Activated CD4-positive, alpha-beta memory T cell treated with anti-CD3 and anti-CD28 coated beads, Interleukin-2, amount 10 ng/mL, durations not matched to agents 7 days and 5 days (primary cell): Measurements from ENCODE around the gene PLPP3. TPM values are rescaled to one million over a fixed set of nuclear protein-coding genes. Genes with fewer than 3 reads are reported as not detected.

Experiments used
- CTCF ChIA-PET: fragments of 350-600 bp; sonication (Branson Sonifier 250); formaldehyde crosslinking; loops from one replicate; lab custom pipeline; 2021; ENCODE audit warnings: antibody characterized with exemption, inconsistent platforms; lab: Charles Lee
- POLR2A ChIA-PET: fragments of 350-600 bp; sonication (Branson Sonifier 250); formaldehyde crosslinking; loops from one replicate; lab custom pipeline; 2021; ENCODE audit warnings: antibody characterized with exemption; lab: Charles Lee
- DNase-seq: peaks from one replicate; pipeline ENCODE4 v3.0.0-alpha.2; 2020
- H3K27ac Mint-ChIP-seq: one replicate; pipeline ENCODE4 v1.8.0; 2021; ENCODE audit warnings: mild to moderate bottlenecking, mixed read lengths
- H3K27me3 Mint-ChIP-seq: one replicate; pipeline ENCODE4 v1.8.0; 2021; ENCODE audit warnings: mixed read lengths
- H3K36me3 Mint-ChIP-seq: one replicate; pipeline ENCODE4 v1.8.0; 2021; ENCODE audit warnings: low read depth, mixed read lengths
- H3K4me1 Mint-ChIP-seq: one replicate; pipeline ENCODE4 v1.8.0; 2021; ENCODE audit warnings: mixed read lengths
- H3K4me3 Mint-ChIP-seq: one replicate; pipeline ENCODE4 v1.8.0; 2021; ENCODE audit warnings: mild to moderate bottlenecking, mixed read lengths
- H3K9me3 Mint-ChIP-seq: one replicate; pipeline ENCODE4 v1.8.0; 2021; ENCODE audit warnings: mixed read lengths
- total RNA-seq, 2 experiments: library from RNA; stranded (reverse); gene quantifications; one replicate each; pipeline ENCODE4 v1.2.3, GENCODE V29; 2021

PLPP3 gene
- total RNA-seq, 2 experiments from 2014 or later: not detected

GRCh38 chr1:56484695-56485094, 94.7 kb downstream of the PLPP3 start:
- H3K4me3 Mint-ChIP-seq: no peak overlapping the region
- no peak overlapping the region for H3K27ac Mint-ChIP-seq
- CTCF ChIA-PET: no interaction called here
- peaks cover 2% of the 10 kb centered on the region for H3K9me3 Mint-ChIP-seq
- POLR2A ChIA-PET: no interaction called here
- no peak for DNase-seq
- H3K27me3 Mint-ChIP-seq: no peaks in the 10 kb centered on the region
- no peaks in the 10 kb centered on the region for H3K4me1 Mint-ChIP-seq
- H3K36me3 Mint-ChIP-seq: no peaks in the 10 kb centered on the region

GRCh38 chr1:56483104-56483503, 96.3 kb downstream of the PLPP3 start:
- no peak for DNase-seq
- Mint-ChIP-seq H3K4me1 (no peaks in the 10 kb centered on the region), H3K27me3 (peaks cover 10% of the 10 kb centered on the region), H3K27ac (no peak overlapping the region), H3K4me3 (no peak overlapping the region), H3K9me3 (peaks cover 2% of the 10 kb centered on the region), H3K36me3 (no peaks in the 10 kb centered on the region)
- CTCF ChIA-PET: no interaction called here
- POLR2A ChIA-PET: no interaction called here

GRCh38 chr1:56482486-56482885, 96.9 kb downstream of the PLPP3 start:
- H3K27me3 Mint-ChIP-seq: peaks cover 12% of the 10 kb centered on the region
- no peak overlapping the region for H3K27ac Mint-ChIP-seq
- POLR2A ChIA-PET: no interaction called here
- DNase-seq: no peak
- no peak overlapping the region for H3K4me3 Mint-ChIP-seq
- peaks cover 2% of the 10 kb centered on the region for H3K9me3 Mint-ChIP-seq
- CTCF ChIA-PET: no interaction called here
- no peaks in the 10 kb centered on the region for H3K4me1 Mint-ChIP-seq
- H3K36me3 Mint-ChIP-seq: no peaks in the 10 kb centered on the region

GRCh38 chr1:56481140-56481694, 98.1 kb downstream of the PLPP3 start:
- no peak overlapping the region for H3K27ac Mint-ChIP-seq
- H3K36me3 Mint-ChIP-seq: no peaks in the 10 kb centered on the region
- peaks cover 19% of the 10 kb centered on the region for H3K27me3 Mint-ChIP-seq
- CTCF ChIA-PET: no interaction called here
- no peaks in the 10 kb centered on the region for H3K4me1 Mint-ChIP-seq
- DNase-seq: no peak
- peaks cover 2% of the 10 kb centered on the region for H3K9me3 Mint-ChIP-seq
- H3K4me3 Mint-ChIP-seq: no peak overlapping the region
- POLR2A ChIA-PET: no interaction called here

- no peak overlapping the region for H3K27ac Mint-ChIP-seq
- DNase-seq: no peak
- no peaks in the 10 kb centered on the region for H3K9me3 Mint-ChIP-seq
- CTCF ChIA-PET: no interaction called here
- H3K4me1 Mint-ChIP-seq: no peaks in the 10 kb centered on the region
- H3K27me3 Mint-ChIP-seq: peaks cover 21% of the 10 kb centered on the region
- no peak overlapping the region for H3K4me3 Mint-ChIP-seq
- no peaks in the 10 kb centered on the region for H3K36me3 Mint-ChIP-seq
- POLR2A ChIA-PET: no interaction called here
Observed at GRCh38 chr1:56478734-56479133, 100.6 kb downstream of the PLPP3 start.

- no peak overlapping the region for H3K4me3 Mint-ChIP-seq
- no peak for DNase-seq
- H3K27me3 Mint-ChIP-seq: peaks cover 21% of the 10 kb centered on the region
- POLR2A ChIA-PET: no interaction called here
- H3K36me3 Mint-ChIP-seq: no peaks in the 10 kb centered on the region
- CTCF ChIA-PET: no interaction called here
- H3K9me3 Mint-ChIP-seq: no peaks in the 10 kb centered on the region
- no peak overlapping the region for H3K27ac Mint-ChIP-seq
- no peaks in the 10 kb centered on the region for H3K4me1 Mint-ChIP-seq
Observed at GRCh38 chr1:56477164-56478111, 101.9 kb downstream of the PLPP3 start.

- no peaks in the 10 kb centered on the region for H3K36me3 Mint-ChIP-seq
- no peak for DNase-seq
- CTCF ChIA-PET: no interaction called here
- H3K27me3 Mint-ChIP-seq: peaks cover 16% of the 10 kb centered on the region
- H3K4me1 Mint-ChIP-seq: no peaks in the 10 kb centered on the region
- H3K9me3 Mint-ChIP-seq: no peaks in the 10 kb centered on the region
- H3K4me3 Mint-ChIP-seq: no peak overlapping the region
- H3K27ac Mint-ChIP-seq: no peak overlapping the region
- POLR2A ChIA-PET: no interaction called here
Observed at GRCh38 chr1:56473582-56474270, 105.6 kb downstream of the PLPP3 start.

GRCh38 chr1:56472860-56473259, 106.5 kb downstream of the PLPP3 start:
- H3K4me1 Mint-ChIP-seq: no peaks in the 10 kb centered on the region
- ChIA-PET POLR2A (no interaction called here), CTCF (no interaction called here)
- no peak for DNase-seq
- H3K36me3 Mint-ChIP-seq: no peaks in the 10 kb centered on the region
- peaks cover 11% of the 10 kb centered on the region for H3K27me3 Mint-ChIP-seq
- no peak overlapping the region for H3K4me3 Mint-ChIP-seq
- H3K9me3 Mint-ChIP-seq: no peaks in the 10 kb centered on the region
- no peak overlapping the region for H3K27ac Mint-ChIP-seq

GRCh38 chr1:56469640-56470371, 109.6 kb downstream of the PLPP3 start:
- H3K27ac Mint-ChIP-seq: no peak overlapping the region
- DNase-seq: no peak
- no peaks in the 10 kb centered on the region for H3K4me1 Mint-ChIP-seq
- no peaks in the 10 kb centered on the region for H3K27me3 Mint-ChIP-seq
- H3K4me3 Mint-ChIP-seq: no peak overlapping the region
- CTCF ChIA-PET: no interaction called here
- no peaks in the 10 kb centered on the region for H3K36me3 Mint-ChIP-seq
- POLR2A ChIA-PET: no interaction called here
- H3K9me3 Mint-ChIP-seq: no peaks in the 10 kb centered on the region

- no peaks in the 10 kb centered on the region for H3K4me1 Mint-ChIP-seq
- POLR2A ChIA-PET: no interaction called here
- H3K27me3 Mint-ChIP-seq: no peaks in the 10 kb centered on the region
- DNase-seq: no peak
- H3K36me3 Mint-ChIP-seq: no peaks in the 10 kb centered on the region
- H3K4me3 Mint-ChIP-seq: no peak overlapping the region
- H3K9me3 Mint-ChIP-seq: no peaks in the 10 kb centered on the region
- no peak overlapping the region for H3K27ac Mint-ChIP-seq
- CTCF ChIA-PET: no interaction called here
Observed at GRCh38 chr1:56468518-56468917, 110.8 kb downstream of the PLPP3 start.

- no peak for DNase-seq
- POLR2A ChIA-PET: no interaction called here
- Mint-ChIP-seq H3K4me1 (no peaks in the 10 kb centered on the region), H3K36me3 (no peaks in the 10 kb centered on the region), H3K27me3 (no peaks in the 10 kb centered on the region), H3K4me3 (no peak overlapping the region), H3K27ac (no peak overlapping the region), H3K9me3 (no peaks in the 10 kb centered on the region)
- CTCF ChIA-PET: no interaction called here
Observed at GRCh38 chr1:56466538-56466937, 112.8 kb downstream of the PLPP3 start.

GRCh38 chr1:56464294-56464693, 115.1 kb downstream of the PLPP3 start:
- Mint-ChIP-seq H3K4me1 (no peaks in the 10 kb centered on the region), H3K4me3 (no peak overlapping the region), H3K27ac (no peak overlapping the region), H3K27me3 (no peaks in the 10 kb centered on the region), H3K36me3 (no peaks in the 10 kb centered on the region), H3K9me3 (no peaks in the 10 kb centered on the region)
- ChIA-PET POLR2A (no interaction called here), CTCF (no interaction called here)
- no peak for DNase-seq

GRCh38 chr1:56463376-56463775, 116.0 kb downstream of the PLPP3 start:
- Mint-ChIP-seq H3K27ac (no peak overlapping the region), H3K4me3 (no peak overlapping the region), H3K9me3 (no peaks in the 10 kb centered on the region), H3K4me1 (no peaks in the 10 kb centered on the region), H3K36me3 (no peaks in the 10 kb centered on the region), H3K27me3 (no peaks in the 10 kb centered on the region)
- DNase-seq: no peak
- CTCF ChIA-PET: no interaction called here
- POLR2A ChIA-PET: no interaction called here
